MM.1S (cell line): ENCODE data around the gene SLC25A46.
"Not testable (repeated sequence)": the region's sequence is repeated elsewhere in the genome, so short reads cannot be mapped to it uniquely, and the experiment has no call there.

ENCODE experiments used
- DNase-seq: peaks from one replicate; pipeline ENCODE4 v3.0.0-alpha.2; 2015
- H2AFZ ChIP-seq: fragments of 300-600 bp; sonication (generic); 2 replicates; pipeline ENCODE4 v1.6.0; 2016; ENCODE audit warnings: antibody characterized with exemption, low read length
- H3F3A ChIP-seq: fragments of 300-600 bp; sonication (generic); 2 replicates; pipeline ENCODE4 v1.6.1; 2016; ENCODE audit warnings: mild to moderate bottlenecking, antibody characterized with exemption, low read length, moderate library complexity, mixed read lengths; ENCODE audit not compliant: insufficient read depth
- H3K27ac ChIP-seq: fragments of 300-600 bp; sonication (generic); 2 replicates; pipeline ENCODE4 v1.5.1; 2016; ENCODE audit warnings: mild to moderate bottlenecking, low read length
- H3K27me3 ChIP-seq: fragments of 300-600 bp; sonication (generic); replicated peaks from 2 replicates; pipeline ENCODE4 v1.6.0; 2016; ENCODE audit warnings: low read length; ENCODE audit not compliant: insufficient read depth
- H3K36me3 ChIP-seq: fragments of 300-600 bp; sonication (generic); replicated peaks from 2 replicates; pipeline ENCODE4 v1.6.1; 2016; ENCODE audit warnings: mild to moderate bottlenecking, low read length, mixed read lengths; ENCODE audit not compliant: insufficient read depth
- H3K4me1 ChIP-seq: fragments of 300-600 bp; sonication (generic); 2 replicates; pipeline ENCODE4 v1.6.1; 2016; ENCODE audit warnings: low read length, mixed read lengths
- H3K4me2 ChIP-seq: fragments of 300-600 bp; sonication (generic); 2 replicates; pipeline ENCODE4 v1.6.0; 2016; ENCODE audit warnings: low read depth, low read length
- H3K4me3 ChIP-seq: fragments of 300-600 bp; sonication (generic); 2 replicates; pipeline ENCODE4 v1.5.1; 2016; ENCODE audit warnings: low read length, mixed read lengths
- H3K79me2 ChIP-seq: fragments of 300-600 bp; sonication (generic); 2 replicates; pipeline ENCODE4 v1.6.1; 2016; ENCODE audit warnings: mixed run types, low read length, mixed read lengths
- H3K9ac ChIP-seq: fragments of 300-600 bp; sonication (generic); 2 replicates; pipeline ENCODE4 v1.6.1; 2016; ENCODE audit warnings: low read length, mixed read lengths
- H3K9me2 ChIP-seq: fragments of 300-600 bp; sonication (generic); replicated peaks from 2 replicates; pipeline ENCODE4 v1.6.1; 2016; ENCODE audit warnings: mild to moderate bottlenecking, low read length, mixed read lengths; ENCODE audit not compliant: insufficient read depth
- H3K9me3 ChIP-seq: fragments of 300-600 bp; sonication (generic); replicated peaks from 2 replicates; pipeline ENCODE4 v1.6.1; 2016; ENCODE audit warnings: mild to moderate bottlenecking, low read length, mixed read lengths; ENCODE audit not compliant: insufficient read depth
- H4K20me1 ChIP-seq: fragments of 300-600 bp; sonication (generic); 2 replicates; pipeline ENCODE4 v1.6.1; 2016; ENCODE audit warnings: mild to moderate bottlenecking, low read length, moderate library complexity, mixed read lengths; ENCODE audit not compliant: insufficient read depth
- EZH2 ChIP-seq: fragments of 300-600 bp; sonication (generic); optimal IDR thresholded peaks from 2 replicates; pipeline ENCODE3; 2017; ENCODE audit warnings: low read depth, mild to moderate bottlenecking, antibody characterized with exemption, low read length, mixed read lengths
- EZH2phosphoT487 ChIP-seq: fragments of 300-600 bp; sonication (generic); IDR thresholded peaks from 2 replicates; pipeline ENCODE4 v1.6.1; 2018; ENCODE audit warnings: antibody characterized with exemption, low read length
- TF ChIP-seq, protein P1 (sequence below): fragments of 300-600 bp; sonication (generic); IDR thresholded peaks from 2 replicates; pipeline ENCODE4 v1.5.1; 2016; ENCODE audit warnings: antibody characterized with exemption, low read length, mixed read lengths

Gene SLC25A46

DNA sequence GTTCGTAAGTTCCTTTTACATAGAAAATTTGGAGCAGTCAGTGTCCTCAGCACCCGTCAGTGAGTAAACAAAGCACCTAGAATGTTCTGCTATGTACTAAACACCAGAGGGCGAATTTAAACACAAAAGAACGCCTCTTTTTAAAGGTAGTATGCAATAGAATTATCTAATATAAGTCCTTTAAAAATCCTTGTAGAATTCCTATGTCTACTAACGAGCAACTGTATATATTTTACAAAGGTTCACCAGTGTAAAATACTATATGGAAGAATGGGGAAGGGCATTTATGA lies 11.8 kb upstream of the SLC25A46 start:
- Histone ChIP-seq H4K20me1 (no peaks in the 10 kb centered on the region), H3F3A (no peaks in the 10 kb centered on the region; the same call in 1 of the 2 replicates), H3K79me2 (no peaks in the 10 kb centered on the region), H3K27me3 (no peaks in the 10 kb centered on the region), H3K9me3 (no peaks in the 10 kb centered on the region), H3K9ac (peak overlapping the region; percentile 29; the same call in 1 of the 2 replicates), H3K4me1 (no peaks in the 10 kb centered on the region), H3K27ac (peak overlapping the region; percentile 15; the same call in 1 of the 2 replicates), H3K9me2 (no peaks in the 10 kb centered on the region), H2AFZ (peak overlapping the region; percentile 89), H3K36me3 (no peaks in the 10 kb centered on the region), H3K4me2 (peak overlapping the region; percentile 60; the same call in 1 of the 2 replicates), H3K4me3 (peak overlapping the region; percentile 66)
- peak; percentile 52 for DNase-seq
- TF ChIP-seq EZH2phosphoT487, result no peak
- TF ChIP-seq, protein P1, sequence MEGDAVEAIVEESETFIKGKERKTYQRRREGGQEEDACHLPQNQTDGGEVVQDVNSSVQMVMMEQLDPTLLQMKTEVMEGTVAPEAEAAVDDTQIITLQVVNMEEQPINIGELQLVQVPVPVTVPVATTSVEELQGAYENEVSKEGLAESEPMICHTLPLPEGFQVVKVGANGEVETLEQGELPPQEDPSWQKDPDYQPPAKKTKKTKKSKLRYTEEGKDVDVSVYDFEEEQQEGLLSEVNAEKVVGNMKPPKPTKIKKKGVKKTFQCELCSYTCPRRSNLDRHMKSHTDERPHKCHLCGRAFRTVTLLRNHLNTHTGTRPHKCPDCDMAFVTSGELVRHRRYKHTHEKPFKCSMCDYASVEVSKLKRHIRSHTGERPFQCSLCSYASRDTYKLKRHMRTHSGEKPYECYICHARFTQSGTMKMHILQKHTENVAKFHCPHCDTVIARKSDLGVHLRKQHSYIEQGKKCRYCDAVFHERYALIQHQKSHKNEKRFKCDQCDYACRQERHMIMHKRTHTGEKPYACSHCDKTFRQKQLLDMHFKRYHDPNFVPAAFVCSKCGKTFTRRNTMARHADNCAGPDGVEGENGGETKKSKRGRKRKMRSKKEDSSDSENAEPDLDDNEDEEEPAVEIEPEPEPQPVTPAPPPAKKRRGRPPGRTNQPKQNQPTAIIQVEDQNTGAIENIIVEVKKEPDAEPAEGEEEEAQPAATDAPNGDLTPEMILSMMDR, result peak; percentile 44

DNA sequence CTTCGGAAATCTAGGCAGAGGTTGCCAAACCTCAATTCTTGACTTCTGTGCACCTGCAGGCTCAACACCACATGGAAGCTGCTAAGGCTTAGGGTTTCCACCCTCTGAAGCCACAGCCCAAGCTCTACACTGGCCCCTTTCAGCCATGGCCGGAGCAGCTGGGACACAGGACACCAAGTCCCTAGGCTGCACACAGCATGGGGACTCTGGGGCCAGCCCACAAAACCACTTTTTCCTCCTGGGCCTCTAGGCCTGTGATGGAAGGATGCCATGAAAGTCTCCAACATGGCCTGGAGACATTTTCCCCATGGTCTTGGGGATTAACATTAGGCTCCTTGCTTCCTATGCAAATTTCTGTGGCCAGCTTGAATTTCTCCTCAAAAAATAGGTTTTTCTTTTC lies 7.3 kb upstream of the SLC25A46 start:
- H3F3A ChIP-seq, H3K79me2 ChIP-seq, H2AFZ ChIP-seq, H3K9me2 ChIP-seq, H3K4me3 ChIP-seq, H4K20me1 ChIP-seq, H3K9ac ChIP-seq, H3K4me1 ChIP-seq, H3K9me3 ChIP-seq, H3K36me3 ChIP-seq, H3K4me2 ChIP-seq, H3K27me3 ChIP-seq, DNase-seq, H3K27ac ChIP-seq: not testable (repeated sequence)

DNA sequence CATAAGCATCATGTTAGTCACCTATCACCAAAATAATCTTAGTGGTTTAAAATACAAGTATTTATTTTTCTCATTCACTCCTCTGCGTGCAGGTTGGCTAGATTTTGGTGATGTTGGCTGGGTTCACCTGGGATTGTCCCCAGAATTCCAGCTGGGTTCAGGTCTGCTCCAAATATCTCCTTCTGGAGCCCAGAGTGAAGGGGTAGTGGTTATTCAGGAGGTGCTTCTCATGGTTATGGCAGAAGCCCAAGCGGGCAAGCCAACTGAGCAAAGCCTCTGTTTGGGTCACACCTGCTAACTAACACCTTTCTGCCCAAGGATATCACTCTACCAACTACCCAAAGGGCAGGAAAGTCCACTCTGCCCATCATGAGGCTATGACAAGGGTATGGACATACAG lies 4.7 kb upstream of the SLC25A46 start:
- Histone ChIP-seq H3K36me3 (no peaks in the 10 kb centered on the region), H3K4me2 (no peak overlapping the region), H3K27me3 (0 out of 2 replicates have a peak, but pooled peaks cover 3% of the 10 kb centered on the region), H4K20me1 (no peaks in the 10 kb centered on the region), H3K9me2 (no peaks in the 10 kb centered on the region), H3K27ac (no peak overlapping the region), H3F3A (no peaks in the 10 kb centered on the region), H3K4me3 (no peak overlapping the region), H3K9ac (no peak overlapping the region), H2AFZ (no peak overlapping the region), H3K4me1 (no peaks in the 10 kb centered on the region), H3K9me3 (no peaks in the 10 kb centered on the region), H3K79me2 (peaks cover 3% of the 10 kb centered on the region)
- TF ChIP-seq, protein P1, result no peak
- TF ChIP-seq EZH2, result no peak
- TF ChIP-seq EZH2phosphoT487, result no peak
- no peak for DNase-seq

GRCh38 chr5:110735556-110735955 lies 3.3 kb upstream of the SLC25A46 start:
- Histone ChIP-seq H3K36me3 (no peaks in the 10 kb centered on the region), H3K4me3 (no peak overlapping the region), H3K4me1 (0 out of 2 replicates have a peak, but pooled peaks cover 5% of the 10 kb centered on the region), H3K9me3 (no peaks in the 10 kb centered on the region), H2AFZ (no peak overlapping the region), H3K27me3 (0 out of 2 replicates have a peak, but pooled peaks cover 3% of the 10 kb centered on the region), H3K27ac (no peak overlapping the region), H4K20me1 (no peaks in the 10 kb centered on the region), H3F3A (no peaks in the 10 kb centered on the region), H3K79me2 (peaks cover 17% of the 10 kb centered on the region), H3K9ac (no peak overlapping the region), H3K9me2 (no peaks in the 10 kb centered on the region), H3K4me2 (no peak overlapping the region)
- TF ChIP-seq EZH2phosphoT487, result no peak
- TF ChIP-seq EZH2, result no peak
- TF ChIP-seq, protein P1, result no peak
- DNase-seq, result no peak
